GF-D8 (cell line): ENCODE measurements around the gene FUT2.
"Not testable (repeated sequence)": the region's sequence is repeated elsewhere in the genome, so short reads cannot be mapped to it uniquely, and the experiment has no call there.

Source experiments
- DNase-seq: peaks from one replicate; lab custom pipeline; 2025; lab: John Stamatoyannopoulos, UW

FUT2 gene

GRCh38 chr19:48670699-48671445 lies 24.9 kb upstream of the FUT2 start:
- no peak for DNase-seq

DNA sequence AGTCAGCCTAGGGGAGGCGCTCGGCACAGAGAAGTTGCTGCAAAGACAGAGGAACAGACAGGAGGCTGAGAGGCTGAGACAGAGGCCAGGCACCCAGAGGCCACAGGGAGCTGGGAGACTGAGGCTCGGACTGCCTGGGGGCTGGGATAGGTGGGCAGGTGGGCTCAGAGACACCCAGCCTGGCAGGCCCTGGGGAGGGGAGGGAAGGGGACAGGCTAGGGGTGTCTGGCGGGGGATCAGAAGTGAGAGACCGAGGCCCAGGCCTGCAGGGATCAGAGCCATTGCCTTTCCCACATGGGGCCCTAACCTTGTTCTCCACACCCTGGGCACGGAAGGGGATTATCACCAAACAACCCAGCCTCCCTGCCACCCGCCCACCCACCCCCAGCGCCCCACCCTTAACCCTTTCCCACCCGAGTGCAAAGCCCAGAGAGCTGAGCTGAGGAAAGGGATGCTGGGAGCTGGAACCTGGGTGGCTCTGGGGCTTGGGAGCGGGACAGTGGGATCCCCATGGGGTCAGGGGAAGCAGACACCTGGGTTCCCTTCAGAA lies 24.2 kb upstream of the FUT2 start:
- no peak for DNase-seq

DNA sequence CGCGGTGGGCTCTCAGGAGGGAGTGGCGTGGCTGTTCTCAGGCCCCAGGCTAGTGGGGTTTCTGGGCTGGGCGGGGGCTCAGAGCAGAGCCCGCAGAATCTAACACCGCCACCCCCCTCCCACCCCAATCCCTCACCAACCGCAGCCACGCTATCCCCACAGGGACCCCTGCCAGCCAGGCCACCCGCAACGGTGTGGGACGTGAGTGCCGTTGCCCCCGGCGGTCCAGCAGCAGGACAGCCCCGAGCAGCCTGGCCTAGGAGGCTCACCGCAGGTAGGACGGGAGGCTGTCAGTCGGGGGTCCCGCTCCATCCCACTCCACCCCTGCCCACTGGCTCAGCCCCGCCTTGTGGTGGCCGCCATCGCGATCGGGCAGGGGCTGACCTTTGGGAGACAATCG lies 22.8 kb upstream of the FUT2 start, which contains the start of gene NTN5:
Gene NTN5 (minus strand): TSS at position 24 of the 400 bp plus-strand sequence. CDS start 2,031 bp downstream, outside the sequence.
- no peak for DNase-seq

DNA sequence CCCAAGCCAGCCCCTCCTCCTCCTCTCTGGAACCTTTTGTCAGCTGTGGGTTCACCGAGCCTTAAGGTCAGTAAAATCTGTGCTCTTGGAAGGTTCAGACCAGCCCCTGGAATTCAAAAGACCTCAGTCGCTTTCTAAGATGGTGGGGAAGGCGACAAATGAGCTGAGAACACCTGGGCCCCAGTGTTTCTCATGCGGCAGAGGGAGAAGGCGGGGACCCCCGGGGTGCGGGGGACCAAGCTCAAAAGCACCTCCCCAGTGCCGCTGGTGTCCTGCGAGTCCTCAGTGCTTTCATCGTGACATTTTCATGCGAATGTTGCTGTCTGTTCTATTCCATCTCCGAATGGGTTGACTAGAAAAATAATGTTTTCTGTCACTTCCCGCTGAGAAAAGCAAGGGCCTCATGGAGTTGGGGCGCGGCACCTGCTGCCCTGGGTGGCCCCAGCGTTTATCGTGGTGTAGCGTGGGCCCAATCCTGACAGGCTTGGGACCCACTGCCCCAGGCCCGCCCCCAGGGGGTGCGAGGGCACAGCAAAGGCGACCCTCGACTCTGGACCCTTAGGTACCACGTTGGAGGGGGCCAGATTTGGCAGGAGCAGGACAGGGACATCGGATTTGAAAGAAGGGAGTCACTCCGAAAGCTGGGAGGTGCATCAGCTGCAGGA lies 22.2 kb upstream of the FUT2 start:
- DNase-seq = no peak

- DNase-seq = no peak
Measured at GRCh38 chr19:48674216-48674809, 21.5 kb upstream of the FUT2 start.

DNA sequence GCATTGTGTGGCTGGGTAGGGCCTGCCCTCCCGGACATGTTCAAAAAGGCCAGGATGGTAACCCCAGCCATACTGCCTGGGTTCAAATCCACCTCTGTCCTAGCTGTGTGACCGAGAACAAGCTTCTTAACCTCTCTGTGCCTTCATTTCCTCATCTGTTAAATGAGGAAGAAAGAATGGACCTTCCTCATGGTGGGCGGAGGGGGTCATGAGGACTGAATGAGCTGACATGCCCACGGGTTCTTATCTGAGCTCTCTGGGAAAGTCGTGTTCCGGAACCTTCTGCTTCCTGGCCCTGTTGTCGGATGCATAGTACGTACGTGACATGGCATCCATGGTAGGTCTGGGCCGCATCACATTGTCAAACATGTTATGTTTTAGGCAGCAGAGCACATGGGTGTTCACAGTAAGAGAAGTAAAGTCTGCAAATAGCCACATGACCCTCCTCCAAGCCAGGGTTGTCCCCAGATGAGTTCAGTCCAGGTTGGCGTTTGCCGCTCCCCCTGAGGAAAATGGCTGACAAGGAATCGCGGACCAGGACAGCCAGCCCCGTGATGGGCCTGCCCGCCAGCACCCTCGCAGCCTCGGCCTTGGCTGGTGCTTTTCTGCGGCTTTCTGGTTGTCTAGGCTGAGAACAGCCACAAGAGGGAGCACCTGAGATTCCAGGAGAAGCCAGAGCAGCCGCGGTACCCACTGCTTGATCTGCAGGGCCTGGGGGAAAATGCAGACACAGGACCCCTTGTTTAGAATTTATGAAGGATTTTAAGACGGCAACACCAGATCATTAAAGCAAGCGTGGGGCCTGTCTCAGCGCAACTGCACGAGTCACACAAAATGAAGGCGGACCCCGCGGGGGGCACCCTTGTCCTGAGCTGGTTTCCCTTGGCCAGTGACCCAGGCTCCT lies 20.6 kb upstream of the FUT2 start:
- DNase-seq = peak; percentile 2

GRCh38 chr19:48676487-48676886 lies 19.3 kb upstream of the FUT2 start:
- DNase-seq = no peak

DNA sequence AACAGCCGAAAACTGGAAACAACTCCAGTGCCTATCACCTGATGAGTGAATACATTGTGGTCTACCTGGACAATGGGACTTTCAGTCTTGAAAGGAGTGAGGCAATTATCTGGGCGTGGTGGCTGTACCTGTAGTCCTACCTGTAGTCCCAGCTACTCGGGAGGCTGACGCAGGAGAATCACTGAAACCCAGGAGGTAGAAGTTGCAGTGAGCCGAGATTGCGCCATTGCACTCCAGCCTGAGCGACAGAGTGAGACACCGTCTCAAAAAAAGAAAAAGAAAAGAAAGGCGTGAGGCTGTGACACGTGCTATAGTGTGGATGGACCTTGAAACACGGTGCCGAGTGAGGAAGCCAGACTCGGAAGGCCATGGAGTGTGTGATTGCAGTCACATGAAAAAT lies 18.9 kb upstream of the FUT2 start:
- DNase-seq = no peak

DNA sequence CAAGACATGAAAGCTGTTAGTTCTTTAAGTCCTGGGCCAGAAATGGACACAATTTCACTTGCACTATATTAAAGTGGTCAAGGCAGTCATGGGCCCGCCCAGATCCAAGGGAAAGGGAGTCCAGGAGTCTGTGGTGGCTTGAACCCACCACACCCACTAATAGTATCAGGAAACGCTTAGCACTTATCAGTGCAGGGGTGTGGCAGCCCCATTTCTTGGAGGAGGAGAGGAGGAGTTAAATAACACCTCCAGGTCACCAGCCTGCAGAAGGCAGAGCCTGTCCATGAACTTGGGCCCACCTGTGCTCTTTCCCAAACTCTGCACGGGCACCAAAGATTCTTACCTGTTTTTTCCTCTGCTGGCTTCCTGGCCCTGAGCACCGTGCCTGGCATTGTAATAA lies 17.6 kb upstream of the FUT2 start:
- DNase-seq = no peak

DNA sequence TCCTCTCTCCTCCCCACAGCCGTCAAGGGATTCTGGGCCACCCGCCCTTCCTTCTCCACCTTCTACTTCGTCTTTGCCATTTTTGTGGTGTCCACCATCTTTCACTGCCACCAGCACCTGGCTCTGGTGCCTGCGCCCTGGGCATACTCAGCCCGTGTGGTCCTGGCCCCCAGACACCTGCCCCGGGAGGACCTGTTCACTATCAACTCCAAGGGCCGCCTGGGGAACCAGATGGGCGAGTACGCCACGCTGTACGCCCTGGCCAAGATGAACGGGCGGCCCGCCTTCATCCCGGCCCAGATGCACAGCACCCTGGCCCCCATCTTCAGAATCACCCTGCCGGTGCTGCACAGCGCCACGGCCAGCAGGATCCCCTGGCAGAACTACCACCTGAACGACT lies 15.8 kb upstream of the FUT2 start:
- DNase-seq = not testable (repeated sequence)

DNA sequence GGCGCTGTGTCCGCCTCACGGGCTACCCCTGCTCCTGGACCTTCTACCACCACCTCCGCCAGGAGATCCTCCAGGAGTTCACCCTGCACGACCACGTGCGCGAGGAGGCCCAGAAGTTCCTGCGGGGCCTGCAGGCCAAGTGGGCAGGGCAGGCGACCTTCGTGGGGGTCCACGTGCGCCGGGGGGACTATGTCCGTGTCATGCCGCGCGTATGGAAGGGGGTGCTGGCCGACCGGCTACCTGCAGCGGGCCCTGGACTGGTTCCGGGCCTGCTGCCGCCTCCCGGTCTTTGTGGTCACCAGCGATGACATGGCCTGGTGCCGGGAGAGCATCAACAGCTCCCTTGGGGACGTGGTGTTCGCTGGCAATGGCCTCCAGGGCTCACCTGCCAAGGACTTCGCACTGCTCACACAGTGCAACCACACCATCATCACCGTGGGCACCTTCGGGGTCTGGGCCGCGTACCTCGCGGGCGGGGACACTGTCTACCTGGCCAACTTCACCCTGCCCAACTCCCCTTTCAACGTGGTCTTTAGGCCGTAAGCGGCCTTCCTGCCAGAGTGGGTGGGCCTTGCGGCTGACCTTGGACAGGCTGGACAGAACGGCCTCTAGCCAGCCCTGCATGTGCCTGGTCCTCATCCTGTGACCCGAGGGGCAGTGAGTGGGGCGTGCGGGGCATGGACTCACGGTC lies 15.2 kb upstream of the FUT2 start:
- no peak for DNase-seq

GRCh38 chr19:48681127-48681470 lies 14.7 kb upstream of the FUT2 start:
- DNase-seq = peak; percentile 2

DNA sequence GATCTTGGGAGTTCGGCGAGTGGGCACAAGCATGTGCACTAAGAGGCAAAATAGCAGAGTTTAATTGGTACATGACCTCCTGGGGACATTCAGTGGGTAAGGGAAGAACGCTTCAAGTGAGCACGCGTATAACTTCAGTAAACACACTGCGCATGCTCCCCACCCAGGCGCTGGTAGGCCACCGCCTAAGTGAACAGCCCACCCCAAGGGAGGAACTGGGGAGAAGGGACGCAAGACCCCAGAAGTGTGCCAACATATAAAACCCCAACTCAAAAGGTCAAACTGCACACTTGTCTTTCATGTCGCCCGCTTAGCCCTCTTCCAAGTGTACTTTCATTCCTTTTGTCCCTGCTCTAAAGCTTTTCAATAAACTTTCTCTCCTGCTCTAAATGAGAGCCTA lies 12.4 kb upstream of the FUT2 start:
- DNase-seq = no peak

GRCh38 chr19:48685583-48685982 lies 10.2 kb upstream of the FUT2 start:
- DNase-seq = no peak

DNA sequence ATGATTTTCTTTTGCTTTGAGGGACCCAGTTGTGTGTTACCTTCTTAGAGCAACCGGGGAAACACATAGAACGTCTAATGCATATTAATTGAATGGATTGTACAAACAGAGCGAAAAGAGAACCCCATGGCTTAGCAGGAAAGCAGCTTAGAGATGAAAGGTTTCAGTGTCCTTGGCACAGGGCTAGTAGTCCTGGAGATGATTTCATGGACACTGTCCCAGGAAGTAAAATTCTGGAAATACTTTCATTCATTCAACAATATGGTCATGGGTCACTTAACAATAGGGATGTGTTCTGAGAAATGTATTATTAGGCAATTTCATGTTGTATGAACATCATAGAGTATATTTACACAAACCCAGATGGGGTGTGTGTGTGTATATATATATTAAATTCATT lies 9.7 kb upstream of the FUT2 start:
- DNase-seq = no peak

- not testable (repeated sequence) for DNase-seq
Measured at GRCh38 chr19:48686637-48687036, 9.1 kb upstream of the FUT2 start.

GRCh38 chr19:48687776-48688175 lies 8.0 kb upstream of the FUT2 start:
- no peak for DNase-seq

DNA sequence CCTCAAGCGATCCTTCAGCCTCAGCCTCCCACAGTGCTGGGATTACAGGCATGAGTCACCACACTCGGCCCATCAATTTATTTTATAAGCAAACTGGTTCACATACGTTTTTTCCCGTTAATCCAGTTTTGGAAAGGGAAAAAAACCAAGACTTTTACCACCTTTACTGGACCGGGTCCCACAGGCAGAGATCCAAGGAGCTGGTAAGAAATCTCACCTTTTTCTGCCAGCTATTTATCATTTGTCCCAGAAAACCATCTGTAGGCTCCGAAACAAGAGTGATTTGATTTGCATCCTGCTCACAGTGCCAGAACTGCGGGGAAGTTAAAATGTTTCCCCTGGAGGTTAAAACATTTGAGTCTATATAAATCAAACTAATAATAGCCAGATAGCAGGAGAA lies 6.3 kb upstream of the FUT2 start:
- DNase-seq = no peak

DNA sequence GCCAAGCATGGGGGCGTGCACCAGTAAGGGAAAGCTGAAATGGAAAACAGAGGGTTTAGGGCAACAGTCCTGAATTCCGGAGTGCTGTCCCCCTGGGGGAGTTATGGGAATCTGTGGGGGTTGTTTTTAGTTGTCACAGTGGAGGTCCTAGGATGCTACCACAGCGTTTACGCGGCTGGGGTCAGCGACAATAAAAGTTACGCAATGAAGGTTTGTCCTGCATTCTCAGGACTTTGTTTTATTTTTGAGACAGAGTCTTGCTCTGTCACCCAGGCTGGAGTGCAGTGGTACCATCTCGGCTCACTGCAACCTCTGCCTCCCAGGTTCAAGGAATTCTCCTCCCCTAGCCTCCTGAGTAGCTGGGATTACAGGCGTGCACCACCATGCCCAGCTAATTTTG lies 2.1 kb upstream of the FUT2 start:
- not testable (repeated sequence) for DNase-seq

DNA sequence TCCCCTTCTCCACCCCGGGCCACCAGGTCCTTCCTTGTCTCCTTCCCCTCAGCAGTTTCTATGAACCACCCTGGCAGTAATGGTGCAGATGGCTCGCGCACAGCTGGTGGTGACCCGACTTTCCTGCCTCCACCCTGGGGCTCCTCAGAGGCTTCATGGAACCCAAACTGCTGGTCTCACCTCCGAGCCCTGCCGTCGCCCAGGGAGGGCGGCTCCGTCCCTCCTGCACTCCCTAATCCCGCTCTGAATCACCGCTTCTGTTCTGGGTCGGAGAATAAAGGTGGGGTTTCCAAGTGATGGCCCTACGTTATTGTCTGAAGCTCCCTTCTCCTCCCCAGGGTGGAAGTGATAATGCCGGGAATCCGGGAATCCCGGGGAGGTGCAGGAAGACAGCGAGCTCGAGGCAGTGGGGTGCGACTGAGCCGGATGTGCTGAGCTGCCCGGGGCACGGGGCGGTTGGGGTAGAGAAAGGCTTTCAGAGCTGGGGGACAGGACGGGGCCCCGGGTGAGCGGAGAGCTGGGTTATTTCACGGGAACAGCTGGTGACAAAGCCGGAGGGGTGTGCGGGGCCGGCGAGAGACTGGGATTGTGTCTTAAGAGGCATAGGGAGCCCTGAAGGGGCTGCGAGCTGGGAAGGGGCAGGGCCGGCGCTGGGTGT lies 711 bp downstream of the FUT2 start:
- DNase-seq = no peak

- DNase-seq = peak; percentile 51
Measured at GRCh38 chr19:48698046-48698445, 2.3 kb downstream of the FUT2 start.
